ENCODE data around the gene RLN3. TPM values are rescaled to one million over a fixed set of nuclear protein-coding genes. Genes with fewer than 3 reads are reported as not detected.
"Not testable (repeated sequence)": the region's sequence is repeated elsewhere in the genome, so short reads cannot be mapped to it uniquely, and the experiment has no call there.

The RLN3 gene
- total RNA-seq, 1 donor from 2014 or later = not detected

GRCh38 chr19:14023404-14024235 is 4.3 kb upstream of the RLN3 start:
- Mint-ChIP-seq H3K27ac (ENCODE audit: unreplicated experiment) (peak overlapping the region; percentile 62), H3K9me3 (ENCODE audit: low read depth) (no peaks in the 10 kb centered on the region), H3K36me3 (ENCODE audit: low read depth) (no peaks in the 10 kb centered on the region), H3K4me1 (ENCODE audit: low read depth) (peaks cover 6% of the 10 kb centered on the region), H3K27me3 (ENCODE audit: low read depth) (peaks cover 4% of the 10 kb centered on the region), H3K4me3 (ENCODE audit: unreplicated experiment) (no peak overlapping the region)
- no peak for DNase-seq (ENCODE audit: low spot score)
- TF ChIP-seq CTCF (IDR thresholded peaks at IDR 0.05) = peak; percentile 72

- H3K4me1 Mint-ChIP-seq (ENCODE audit: low read depth) = peaks cover 10% of the 10 kb centered on the region
- not testable (repeated sequence) for H3K27me3 Mint-ChIP-seq (ENCODE audit: low read depth); DNase-seq (ENCODE audit: low spot score); H3K9me3 Mint-ChIP-seq (ENCODE audit: low read depth); H3K36me3 Mint-ChIP-seq (ENCODE audit: low read depth); H3K27ac Mint-ChIP-seq (ENCODE audit: unreplicated experiment); H3K4me3 Mint-ChIP-seq (ENCODE audit: unreplicated experiment)
Observed at GRCh38 chr19:14026652-14027192, 1.2 kb upstream of the RLN3 start.

- no peak for TF ChIP-seq CTCF (IDR thresholded peaks at IDR 0.05)
- Mint-ChIP-seq H3K27me3 (ENCODE audit: low read depth) (peaks cover 4% of the 10 kb centered on the region), H3K27ac (ENCODE audit: unreplicated experiment) (no peak overlapping the region), H3K36me3 (ENCODE audit: low read depth) (no peaks in the 10 kb centered on the region), H3K9me3 (ENCODE audit: low read depth) (no peaks in the 10 kb centered on the region), H3K4me1 (ENCODE audit: low read depth) (peaks cover 5% of the 10 kb centered on the region), H3K4me3 (ENCODE audit: unreplicated experiment) (no peak overlapping the region)
- DNase-seq (ENCODE audit: low spot score) = no peak
Observed at GRCh38 chr19:14028901-14029300, 953 bp downstream of the RLN3 start.

GRCh38 chr19:14030997-14031718 is 3.2 kb downstream of the RLN3 start:
- peak overlapping the region; percentile 59 for H3K4me3 Mint-ChIP-seq (ENCODE audit: unreplicated experiment)
- peaks cover 4% of the 10 kb centered on the region for H3K27me3 Mint-ChIP-seq (ENCODE audit: low read depth)
- H3K36me3 Mint-ChIP-seq (ENCODE audit: low read depth) = no peaks in the 10 kb centered on the region
- no peak overlapping the region for H3K27ac Mint-ChIP-seq (ENCODE audit: unreplicated experiment)
- no peaks in the 10 kb centered on the region for H3K9me3 Mint-ChIP-seq (ENCODE audit: low read depth)
- peaks cover 9% of the 10 kb centered on the region for H3K4me1 Mint-ChIP-seq (ENCODE audit: low read depth)
- TF ChIP-seq CTCF (IDR thresholded peaks at IDR 0.05) = no peak
- DNase-seq (ENCODE audit: low spot score) = no peak

- Mint-ChIP-seq H3K4me1 (ENCODE audit: low read depth) (peaks cover 11% of the 10 kb centered on the region), H3K4me3 (ENCODE audit: unreplicated experiment) (peak within 1 kb of the TSS; percentile 79), H3K27me3 (ENCODE audit: low read depth) (peaks cover 4% of the 10 kb centered on the region), H3K36me3 (ENCODE audit: low read depth) (no peaks in the 10 kb centered on the region), H3K27ac (ENCODE audit: unreplicated experiment) (peak within 1 kb of the TSS; percentile 45), H3K9me3 (ENCODE audit: low read depth) (no peaks in the 10 kb centered on the region)
- peak; percentile 82 for DNase-seq (ENCODE audit: low spot score)
- peak; percentile 82 for TF ChIP-seq CTCF (IDR thresholded peaks at IDR 0.05)
Observed at GRCh38 chr19:14031719-14032480, 4.0 kb downstream of the RLN3 start, which contains the start of gene IL27RA. Gene IL27RA (plus strand): TSS chr19:14031762. CDS start chr19:14031873, 111 bp downstream.

Data from chondrocyte (in vitro differentiated cells).